Iris pigment epithelial cell (primary cell): ENCODE measurements around the gene MAN1A2.

Experiments used
- DNase-seq: peaks from one replicate; pipeline ENCODE4 v3.0.0-alpha.2; 2011; ENCODE audit warnings: low read depth

Gene MAN1A2

GRCh38 chr1:117576236-117576635 is 209.0 kb downstream of the MAN1A2 start:
- DNase-seq: no peak

DNA sequence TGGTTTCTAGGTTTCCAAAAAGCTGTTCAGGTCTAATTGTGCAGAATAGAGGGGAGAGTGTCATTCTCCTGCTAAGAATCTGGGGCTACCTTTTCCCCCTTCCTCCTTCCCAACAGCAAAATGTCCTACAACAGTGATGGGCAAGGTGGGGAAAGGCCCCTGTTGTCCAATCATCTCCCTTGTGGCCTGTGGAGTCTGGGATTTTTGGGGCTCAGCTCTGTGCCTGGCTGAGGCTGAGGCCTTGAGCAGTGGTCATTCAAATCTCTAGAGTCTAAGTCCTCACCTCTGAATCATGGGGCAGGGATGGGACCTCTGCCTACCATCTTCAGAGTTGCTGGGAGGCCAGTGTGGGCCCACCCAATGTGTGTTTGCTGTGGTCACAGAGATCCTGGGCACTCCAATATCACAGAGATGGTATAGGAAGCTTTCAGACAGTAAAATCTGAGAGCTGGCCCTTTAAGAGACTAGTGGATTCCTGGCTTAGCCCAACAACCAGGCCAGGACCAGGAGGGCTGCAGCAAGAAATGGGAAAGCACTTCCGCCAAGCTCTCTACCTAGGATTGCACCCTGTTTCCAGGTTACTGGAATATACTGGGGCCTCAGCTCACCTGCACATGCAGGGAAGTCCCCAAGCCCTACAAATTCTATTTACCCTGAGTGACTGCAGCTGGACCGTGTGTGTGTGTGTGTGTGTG is 210.1 kb downstream of the MAN1A2 start:
- DNase-seq: no peak

- no peak for DNase-seq
Observed at GRCh38 chr1:117578466-117578865, 211.2 kb downstream of the MAN1A2 start.
